B cell (primary cell): ENCODE data around the gene PRKN.

Source experiments
- EZH2 ChIP-seq: IDR thresholded peaks from 2 replicates; pipeline ENCODE4 v1.6.1; 2012; ENCODE audit warnings: borderline replicate concordance, low read depth, mild to moderate bottlenecking, moderate library complexity, low read length; ENCODE audit not compliant: insufficient read depth, poor library complexity, severe bottlenecking
- TF ChIP-seq, protein P1 (sequence below): fragments of 200-600 bp; IDR thresholded peaks from one replicate; pipeline ENCODE4 v1.8.0; 2022; ENCODE audit warnings: antibody characterized with exemption, mild to moderate bottlenecking

- TF ChIP-seq, protein P1, sequence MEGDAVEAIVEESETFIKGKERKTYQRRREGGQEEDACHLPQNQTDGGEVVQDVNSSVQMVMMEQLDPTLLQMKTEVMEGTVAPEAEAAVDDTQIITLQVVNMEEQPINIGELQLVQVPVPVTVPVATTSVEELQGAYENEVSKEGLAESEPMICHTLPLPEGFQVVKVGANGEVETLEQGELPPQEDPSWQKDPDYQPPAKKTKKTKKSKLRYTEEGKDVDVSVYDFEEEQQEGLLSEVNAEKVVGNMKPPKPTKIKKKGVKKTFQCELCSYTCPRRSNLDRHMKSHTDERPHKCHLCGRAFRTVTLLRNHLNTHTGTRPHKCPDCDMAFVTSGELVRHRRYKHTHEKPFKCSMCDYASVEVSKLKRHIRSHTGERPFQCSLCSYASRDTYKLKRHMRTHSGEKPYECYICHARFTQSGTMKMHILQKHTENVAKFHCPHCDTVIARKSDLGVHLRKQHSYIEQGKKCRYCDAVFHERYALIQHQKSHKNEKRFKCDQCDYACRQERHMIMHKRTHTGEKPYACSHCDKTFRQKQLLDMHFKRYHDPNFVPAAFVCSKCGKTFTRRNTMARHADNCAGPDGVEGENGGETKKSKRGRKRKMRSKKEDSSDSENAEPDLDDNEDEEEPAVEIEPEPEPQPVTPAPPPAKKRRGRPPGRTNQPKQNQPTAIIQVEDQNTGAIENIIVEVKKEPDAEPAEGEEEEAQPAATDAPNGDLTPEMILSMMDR, result no peak
- no peak for TF ChIP-seq EZH2
These were observed 1091.6 kb downstream of the PRKN start for GRCh38 chr6:161635975-161636374.
